Thyroid gland (tissue), 4 donors: ENCODE measurements around the gene NCKAP5.

Source experiments
- POLR2A ChIP-seq, 2 donors: fragments of 450-650 bp; IDR thresholded peaks; one replicate each; pipeline ENCODE4 v1.6.1; 2017; ENCODE audit warnings: antibody characterized with exemption in 2 of 2, mild to moderate bottlenecking in 2 of 2, moderate library complexity in 1 of 2
- TF ChIP-seq, protein P1 (sequence below), 6 experiments: fragments of 200-600 bp in 3 of 6; fragments of 450-650 bp in 3 of 6; sonication (generic) in 3 of 6; IDR thresholded peaks; one replicate each; pipeline ENCODE4 v1.5.1; 2016 to 2019; ENCODE audit warnings: antibody characterized with exemption in 6 of 6, mild to moderate bottlenecking in 2 of 6, inconsistent platforms in 1 of 6, moderate library complexity in 1 of 6

GRCh38 chr2:133317178-133317577, 251.1 kb downstream of the NCKAP5 start:
- TF ChIP-seq, protein P1, sequence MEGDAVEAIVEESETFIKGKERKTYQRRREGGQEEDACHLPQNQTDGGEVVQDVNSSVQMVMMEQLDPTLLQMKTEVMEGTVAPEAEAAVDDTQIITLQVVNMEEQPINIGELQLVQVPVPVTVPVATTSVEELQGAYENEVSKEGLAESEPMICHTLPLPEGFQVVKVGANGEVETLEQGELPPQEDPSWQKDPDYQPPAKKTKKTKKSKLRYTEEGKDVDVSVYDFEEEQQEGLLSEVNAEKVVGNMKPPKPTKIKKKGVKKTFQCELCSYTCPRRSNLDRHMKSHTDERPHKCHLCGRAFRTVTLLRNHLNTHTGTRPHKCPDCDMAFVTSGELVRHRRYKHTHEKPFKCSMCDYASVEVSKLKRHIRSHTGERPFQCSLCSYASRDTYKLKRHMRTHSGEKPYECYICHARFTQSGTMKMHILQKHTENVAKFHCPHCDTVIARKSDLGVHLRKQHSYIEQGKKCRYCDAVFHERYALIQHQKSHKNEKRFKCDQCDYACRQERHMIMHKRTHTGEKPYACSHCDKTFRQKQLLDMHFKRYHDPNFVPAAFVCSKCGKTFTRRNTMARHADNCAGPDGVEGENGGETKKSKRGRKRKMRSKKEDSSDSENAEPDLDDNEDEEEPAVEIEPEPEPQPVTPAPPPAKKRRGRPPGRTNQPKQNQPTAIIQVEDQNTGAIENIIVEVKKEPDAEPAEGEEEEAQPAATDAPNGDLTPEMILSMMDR (IDR thresholded peaks at IDR 0.05): no peak
- no peak for TF ChIP-seq POLR2A (IDR thresholded peaks at IDR 0.05)
